ENCODE data around the gene RNF7.

- no peak for TF ChIP-seq CTCF (IDR thresholded peaks at IDR 0.05)
- TF ChIP-seq POLR2AphosphoS5 (IDR thresholded peaks at IDR 0.05): no peak
- TF ChIP-seq POLR2A (IDR thresholded peaks at IDR 0.05): no peak
These were observed 15.4 kb upstream of the RNF7 start for GRCh38 chr3:141722648-141723047.

Measured in transverse colon (tissue), 4 donors.